Measurements from ENCODE around the gene MIEN1. TPM values are rescaled to one million over a fixed set of nuclear protein-coding genes. Genes with fewer than 3 reads are reported as not detected.

MIEN1 gene
- total and polyA plus RNA-seq, 2 of the 13 experiments (the other 11 are each of a cell fraction or from before 2014, with no cell fraction given): 40.6 to 56.6 TPM

GRCh38 chr17:39740357-39741111 lies 10.2 kb upstream of the MIEN1 start (continued):
- TF ChIP-seq SRSF4 (IDR thresholded peaks at IDR 0.05; ENCODE audit: low read depth, low read length, poor library complexity, severe bottlenecking): no peak
- TF ChIP-seq MYC (CRISPR knock-in tag; IDR thresholded peaks at IDR 0.05; ENCODE audit: borderline replicate concordance): peak; percentile 59; the same call in 1 of the 2 replicates
- no peak; the same call in 1 of the 2 replicates for TF ChIP-seq ZNF143 (CRISPR knock-in tag; IDR thresholded peaks at IDR 0.05)

GRCh38 chr17:39739885-39740356 lies 9.6 kb upstream of the MIEN1 start:
- ATAC-seq (peak; percentile 7), DNase-seq (ENCODE audit: low spot score) (peak; percentile 43), FAIRE-seq (peak; percentile 23)
- intact Hi-C loops (cut with micrococcal nuclease; ENCODE audit: unreplicated experiment) (loop anchor here (1.0 to 10.0 kb wide), 2 partner anchors 10 to 275 kb away; partner anchors contain the start of gene CDK12), in situ Hi-C loops (cut with HindIII; ENCODE audit: extremely low pct_ligation_motif_present, low pct_unique_long_range_greater_than_20kb) (no loop called here)
- peak overlapping the region; percentile 68 to 95 (median 76) for H3K4me3 ChIP-seq (replicated peaks in 1 of 3; ENCODE audit: insufficient read depth in 1 of 3, low read depth in 2 of 3, low read length in 3 of 3)
- no TSS peak for BruUV-seq (replicated peaks)
- 3% methylated on average over 9 of the region's 9 CpGs for WGBS (ENCODE audit: low lambda C conversion rate)
- peak overlapping the region; percentile 97 for H3K27ac ChIP-seq (ENCODE audit: extremely low read length, insufficient read depth, low read length)
- peaks cover 38% of the 10 kb centered on the region for H3K79me2 ChIP-seq (ENCODE audit: insufficient read depth, low read length)
- peaks cover 44% of the 10 kb centered on the region for H3K4me1 ChIP-seq (ENCODE audit: insufficient read depth, low read length)
- peak overlapping the region; percentile 91 for H3K9ac ChIP-seq (ENCODE audit: insufficient read depth, low read depth, low read length)
- no peaks in the 10 kb centered on the region; a peak in 1 of 5 replicates for H3K27me3 ChIP-seq (ENCODE audit: control insufficient read depth in 1 of 2, insufficient read depth in 2 of 2, low read length in 2 of 2)
- peaks cover 7% of the 10 kb centered on the region; the same call in 1 of the 2 replicates for H4K20me1 ChIP-seq (ENCODE audit: insufficient read depth, low read length)
- POLR2A ChIA-PET: interaction anchor here (0.7 to 3.0 kb wide), 20 partner anchors 9 to 289 kb away, joined by 3 to 79 read pairs (median 9); partner anchors contain the start of genes ERBB2, LRRC3C, MED1 and MIEN1
- H3K4me2 ChIP-seq (ENCODE audit: low read depth, low read length): peak overlapping the region; percentile 94
- H3K36me3 ChIP-seq (replicated peaks in 1 of 2; ENCODE audit: control insufficient read depth in 1 of 2, insufficient read depth in 2 of 2, low read length in 2 of 2): peaks cover 28 to 32% of the 10 kb centered on the region in 2 experiments
- H2AFZ ChIP-seq (ENCODE audit: low read length): no peak overlapping the region
- CTCF ChIA-PET (ENCODE audit: low intra/inter-chr PET ratio, low total read pairs): interaction anchor here (1.6 to 2.4 kb wide), 2 partner anchors 9 to 14 kb away, joined by 4 to 11 read pairs; partner anchors contain the start of gene MIEN1
- H3K9me3 ChIP-seq (ENCODE audit: low read length): no peaks in the 10 kb centered on the region
- no peak for TF ChIP-seq ZBTB38 (CRISPR knock-in tag; IDR thresholded peaks at IDR 0.05)
- no peak for TF ChIP-seq PTBP1 (IDR thresholded peaks at IDR 0.05; ENCODE audit: low read depth, low read length, poor library complexity, severe bottlenecking)
- TF ChIP-seq, protein P1, sequence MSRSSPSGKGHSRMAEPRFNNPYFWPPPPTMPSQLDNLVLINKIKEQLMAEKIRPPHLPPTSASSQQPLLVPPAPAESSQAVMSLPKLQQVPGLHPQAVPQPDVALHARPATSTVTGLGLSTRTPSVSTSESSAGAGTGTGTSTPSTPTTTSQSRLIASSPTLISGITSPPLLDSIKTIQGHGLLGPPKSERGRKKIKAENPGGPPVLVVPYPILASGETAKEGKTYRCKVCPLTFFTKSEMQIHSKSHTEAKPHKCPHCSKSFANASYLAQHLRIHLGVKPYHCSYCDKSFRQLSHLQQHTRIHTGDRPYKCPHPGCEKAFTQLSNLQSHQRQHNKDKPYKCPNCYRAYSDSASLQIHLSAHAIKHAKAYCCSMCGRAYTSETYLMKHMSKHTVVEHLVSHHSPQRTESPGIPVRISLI (CRISPR knock-in tag; IDR thresholded peaks at IDR 0.05; ENCODE audit: borderline replicate concordance): no peak
- 0 out of 2 replicates have a peak, but pooled peaks have one; percentile 53 for TF ChIP-seq SETDB1 (CRISPR knock-in tag; IDR thresholded peaks at IDR 0.05; ENCODE audit: borderline replicate concordance)
- TF ChIP-seq, protein P2, sequence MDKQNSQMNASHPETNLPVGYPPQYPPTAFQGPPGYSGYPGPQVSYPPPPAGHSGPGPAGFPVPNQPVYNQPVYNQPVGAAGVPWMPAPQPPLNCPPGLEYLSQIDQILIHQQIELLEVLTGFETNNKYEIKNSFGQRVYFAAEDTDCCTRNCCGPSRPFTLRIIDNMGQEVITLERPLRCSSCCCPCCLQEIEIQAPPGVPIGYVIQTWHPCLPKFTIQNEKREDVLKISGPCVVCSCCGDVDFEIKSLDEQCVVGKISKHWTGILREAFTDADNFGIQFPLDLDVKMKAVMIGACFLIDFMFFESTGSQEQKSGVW (CRISPR knock-in tag; IDR thresholded peaks at IDR 0.05; ENCODE audit: borderline replicate concordance): no peak
- TF ChIP-seq, protein P3, sequence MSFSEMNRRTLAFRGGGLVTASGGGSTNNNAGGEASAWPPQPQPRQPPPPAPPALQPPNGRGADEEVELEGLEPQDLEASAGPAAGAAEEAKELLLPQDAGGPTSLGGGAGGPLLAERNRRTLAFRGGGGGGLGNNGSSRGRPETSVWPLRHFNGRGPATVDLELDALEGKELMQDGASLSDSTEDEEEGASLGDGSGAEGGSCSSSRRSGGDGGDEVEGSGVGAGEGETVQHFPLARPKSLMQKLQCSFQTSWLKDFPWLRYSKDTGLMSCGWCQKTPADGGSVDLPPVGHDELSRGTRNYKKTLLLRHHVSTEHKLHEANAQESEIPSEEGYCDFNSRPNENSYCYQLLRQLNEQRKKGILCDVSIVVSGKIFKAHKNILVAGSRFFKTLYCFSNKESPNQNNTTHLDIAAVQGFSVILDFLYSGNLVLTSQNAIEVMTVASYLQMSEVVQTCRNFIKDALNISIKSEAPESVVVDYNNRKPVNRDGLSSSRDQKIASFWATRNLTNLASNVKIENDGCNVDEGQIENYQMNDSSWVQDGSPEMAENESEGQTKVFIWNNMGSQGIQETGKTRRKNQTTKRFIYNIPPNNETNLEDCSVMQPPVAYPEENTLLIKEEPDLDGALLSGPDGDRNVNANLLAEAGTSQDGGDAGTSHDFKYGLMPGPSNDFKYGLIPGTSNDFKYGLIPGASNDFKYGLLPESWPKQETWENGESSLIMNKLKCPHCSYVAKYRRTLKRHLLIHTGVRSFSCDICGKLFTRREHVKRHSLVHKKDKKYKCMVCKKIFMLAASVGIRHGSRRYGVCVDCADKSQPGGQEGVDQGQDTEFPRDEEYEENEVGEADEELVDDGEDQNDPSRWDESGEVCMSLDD (CRISPR knock-in tag; IDR thresholded peaks at IDR 0.05; ENCODE audit: borderline replicate concordance): no peak
- TF ChIP-seq TERF1 (CRISPR knock-in tag; IDR thresholded peaks at IDR 0.05): no peak
- TF ChIP-seq ATF1 (CRISPR knock-in tag; IDR thresholded peaks at IDR 0.05): no peak
- TF ChIP-seq ZNF33B (CRISPR knock-in tag; IDR thresholded peaks at IDR 0.05): 0 out of 2 replicates have a peak, but pooled peaks have one; percentile 15
- no peak for TF ChIP-seq KDM4B (CRISPR knock-in tag; IDR thresholded peaks at IDR 0.05)
- TF ChIP-seq ZNF468 (CRISPR knock-in tag; IDR thresholded peaks at IDR 0.05): no peak
- TF ChIP-seq HMG20A (CRISPR knock-in tag; IDR thresholded peaks at IDR 0.05; ENCODE audit: borderline replicate concordance): no peak

Data from HepG2 (cell line).